ENCODE results near the gene MTHFD1L. TPM values are rescaled to one million over a fixed set of nuclear protein-coding genes. Genes with fewer than 3 reads are reported as not detected.
"Not testable (repeated sequence)": the region's sequence is repeated elsewhere in the genome, so short reads cannot be mapped to it uniquely, and the experiment has no call there.

The MTHFD1L gene
- polyA plus RNA-seq, 2 of the 4 experiments (the other 2 are of a cell fraction) = 27.2 to 63.2 TPM

DNA sequence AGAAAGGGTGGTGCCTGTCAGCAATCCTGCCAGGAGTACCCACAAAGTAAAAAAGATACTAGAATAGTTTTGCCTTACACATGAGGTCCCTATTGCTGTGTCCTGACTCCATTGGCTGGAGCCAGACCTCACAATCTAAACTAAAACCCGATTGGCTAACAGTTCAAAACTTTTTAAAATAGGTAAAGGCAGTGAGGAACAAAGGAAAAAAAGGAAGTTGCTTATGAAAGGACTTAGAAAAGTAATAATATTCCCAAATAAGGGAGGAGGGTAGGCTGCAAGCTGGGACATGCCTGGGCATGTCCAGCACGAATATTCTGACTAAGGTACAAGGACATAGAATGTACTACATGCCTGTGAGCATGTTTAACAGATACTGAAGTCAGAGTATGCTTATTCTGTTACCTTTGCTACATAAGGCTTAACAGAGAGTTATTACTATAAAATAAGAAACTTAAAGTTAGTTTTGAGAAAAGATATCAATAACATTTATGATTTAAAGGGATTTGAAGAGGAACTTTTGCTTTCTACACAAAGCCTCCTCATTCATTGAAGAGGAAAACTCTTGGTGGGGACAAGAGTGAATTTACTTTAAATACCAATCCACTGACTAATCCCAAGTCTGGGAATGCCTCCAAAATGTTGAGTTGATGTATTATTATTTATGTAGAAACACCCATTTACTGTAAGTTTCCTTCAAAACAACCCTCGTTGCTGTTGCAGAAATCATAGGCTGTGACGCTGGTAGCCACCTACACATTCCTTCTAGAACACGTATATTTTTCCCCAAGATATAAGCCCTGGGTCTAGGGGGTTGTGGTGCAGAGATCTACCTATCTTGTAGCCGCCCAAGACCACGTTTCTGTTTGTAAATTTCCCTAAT, 8.2 kb upstream of the MTHFD1L start:
- peaks cover 4% of the 10 kb centered on the region; the same call in 1 of the 3 replicates for H3K9me3 ChIP-seq
- 5% methylated on average over 7 of the region's 7 CpGs for WGBS (ENCODE audit: missing lambda C conversion rate)
- H3K4me2 ChIP-seq = peak overlapping the region; percentile 77
- H3K4me1 ChIP-seq = peaks cover 25% of the 10 kb centered on the region
- H3K4me3 ChIP-seq = no peak overlapping the region
- peak; percentile 100 for TF ChIP-seq TP53 (CRISPR knock-in tag; IDR thresholded peaks at IDR 0.05)
- TF ChIP-seq, protein P1, sequence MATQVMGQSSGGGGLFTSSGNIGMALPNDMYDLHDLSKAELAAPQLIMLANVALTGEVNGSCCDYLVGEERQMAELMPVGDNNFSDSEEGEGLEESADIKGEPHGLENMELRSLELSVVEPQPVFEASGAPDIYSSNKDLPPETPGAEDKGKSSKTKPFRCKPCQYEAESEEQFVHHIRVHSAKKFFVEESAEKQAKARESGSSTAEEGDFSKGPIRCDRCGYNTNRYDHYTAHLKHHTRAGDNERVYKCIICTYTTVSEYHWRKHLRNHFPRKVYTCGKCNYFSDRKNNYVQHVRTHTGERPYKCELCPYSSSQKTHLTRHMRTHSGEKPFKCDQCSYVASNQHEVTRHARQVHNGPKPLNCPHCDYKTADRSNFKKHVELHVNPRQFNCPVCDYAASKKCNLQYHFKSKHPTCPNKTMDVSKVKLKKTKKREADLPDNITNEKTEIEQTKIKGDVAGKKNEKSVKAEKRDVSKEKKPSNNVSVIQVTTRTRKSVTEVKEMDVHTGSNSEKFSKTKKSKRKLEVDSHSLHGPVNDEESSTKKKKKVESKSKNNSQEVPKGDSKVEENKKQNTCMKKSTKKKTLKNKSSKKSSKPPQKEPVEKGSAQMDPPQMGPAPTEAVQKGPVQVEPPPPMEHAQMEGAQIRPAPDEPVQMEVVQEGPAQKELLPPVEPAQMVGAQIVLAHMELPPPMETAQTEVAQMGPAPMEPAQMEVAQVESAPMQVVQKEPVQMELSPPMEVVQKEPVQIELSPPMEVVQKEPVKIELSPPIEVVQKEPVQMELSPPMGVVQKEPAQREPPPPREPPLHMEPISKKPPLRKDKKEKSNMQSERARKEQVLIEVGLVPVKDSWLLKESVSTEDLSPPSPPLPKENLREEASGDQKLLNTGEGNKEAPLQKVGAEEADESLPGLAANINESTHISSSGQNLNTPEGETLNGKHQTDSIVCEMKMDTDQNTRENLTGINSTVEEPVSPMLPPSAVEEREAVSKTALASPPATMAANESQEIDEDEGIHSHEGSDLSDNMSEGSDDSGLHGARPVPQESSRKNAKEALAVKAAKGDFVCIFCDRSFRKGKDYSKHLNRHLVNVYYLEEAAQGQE (IDR thresholded peaks at IDR 0.05) = no peak
- TF ChIP-seq GATA3 (IDR thresholded peaks at IDR 0.05; ENCODE audit: borderline replicate concordance) = peak; percentile 38; the same call in 1 of the 2 replicates
- peak in 1 of 2 experiments; percentile 69; a peak in 2 of 4 replicates for TF ChIP-seq CEBPB (IDR thresholded peaks at IDR 0.05)
- TF ChIP-seq RFX5 (IDR thresholded peaks at IDR 0.05) = no peak
- peak; percentile 35; the same call in 1 of the 2 replicates for TF ChIP-seq JUNB (IDR thresholded peaks at IDR 0.05)
- TF ChIP-seq, protein P2, sequence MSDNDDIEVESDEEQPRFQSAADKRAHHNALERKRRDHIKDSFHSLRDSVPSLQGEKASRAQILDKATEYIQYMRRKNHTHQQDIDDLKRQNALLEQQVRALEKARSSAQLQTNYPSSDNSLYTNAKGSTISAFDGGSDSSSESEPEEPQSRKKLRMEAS (IDR thresholded peaks at IDR 0.05) = peak; percentile 22; the same call in 1 of the 2 replicates
- no peak for TF ChIP-seq TFCP2L1 (CRISPR knock-in tag; IDR thresholded peaks at IDR 0.05)
- no peak for TF ChIP-seq CHD2 (IDR thresholded peaks at IDR 0.05; ENCODE audit: low read length, partially characterized antibody)
- TF ChIP-seq MYC (IDR thresholded peaks at IDR 0.05; ENCODE audit: borderline replicate concordance, low read length) = no peak
- peak in 1 of 2 experiments; percentile 42; a peak in 2 of 5 replicates for TF ChIP-seq EP300 (IDR thresholded peaks at IDR 0.05)
- TF ChIP-seq FOSL2 (IDR thresholded peaks at IDR 0.05) = peak; percentile 11; the same call in 1 of the 2 replicates
- peak; percentile 61 for TF ChIP-seq FOSL2 (CRISPR knock-in tag; IDR thresholded peaks at IDR 0.05)
- peak in 1 of 2 experiments; percentile 50; a peak in 2 of 5 replicates for TF ChIP-seq JUN (IDR thresholded peaks at IDR 0.05)
- TF ChIP-seq RAD21 (conservative IDR thresholded peaks at IDR 0.05 in 1 of 2, IDR thresholded peaks at IDR 0.05 in 1 of 2) = no peak
- H3K27ac ChIP-seq = peak overlapping the region; percentile 92 to 98
- POLR2A ChIA-PET = no interaction called here
- CTCF ChIA-PET = interaction anchor here (0.7 to 1.9 kb wide), 4 partner anchors 8 to 841 kb away, joined by 3 to 8 read pairs (median 6); partner anchors contain the start of gene MTHFD1L
- peak; percentile 46 to 90 for DNase-seq (ENCODE audit: low read depth in 1 of 2, low spot score in 1 of 2)
- FAIRE-seq = no peak
- ATAC-seq = peak; percentile 87 to 94

DNA sequence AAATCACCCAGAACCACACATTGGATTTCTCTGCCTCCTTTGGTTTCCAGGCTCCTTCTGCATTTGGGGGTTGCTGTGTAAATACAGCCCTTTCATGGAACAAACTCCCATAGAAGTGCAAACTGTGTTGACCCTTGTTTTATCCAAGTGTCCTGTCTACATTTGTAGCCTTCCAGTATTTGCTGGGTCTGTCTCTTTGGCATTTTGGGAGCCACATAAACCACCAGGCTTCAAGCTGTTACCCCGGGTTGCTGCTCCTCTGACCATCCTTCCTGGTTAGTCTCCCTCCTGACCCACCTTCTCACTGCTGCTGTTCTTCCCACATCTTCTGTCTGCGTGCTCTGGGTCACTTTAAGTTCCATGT, 7.6 kb upstream of the MTHFD1L start:
- ChIA-PET CTCF (interaction anchor here (0.7 to 1.9 kb wide), 4 partner anchors 11 to 44 kb away, joined by 3 to 8 read pairs (median 4); no protein-coding TSS in a partner anchor), POLR2A (no interaction called here)
- 70% methylated on average over 2 of the region's 2 CpGs for WGBS (ENCODE audit: missing lambda C conversion rate)
- Histone ChIP-seq H3K27ac (peak overlapping the region; percentile 92 to 98), H3K4me2 (peak overlapping the region; percentile 77), H3K4me1 (peaks cover 25% of the 10 kb centered on the region), H3K4me3 (no peak overlapping the region), H3K9me3 (peaks cover 4% of the 10 kb centered on the region; the same call in 1 of the 3 replicates)
- no peak for FAIRE-seq
- peak in 1 of 2 experiments; percentile 24 for DNase-seq (ENCODE audit: low read depth in 1 of 2, low spot score in 1 of 2)
- TF ChIP-seq CBX8 (IDR thresholded peaks at IDR 0.05) (no peak), PHF8 (IDR thresholded peaks at IDR 0.05; ENCODE audit: borderline replicate concordance, low read depth) (no peak), MAFK (IDR thresholded peaks at IDR 0.05; ENCODE audit: partially characterized antibody) (no peak), KDM1A (IDR thresholded peaks at IDR 0.05; ENCODE audit: low read depth) (no peak), RFX5 (IDR thresholded peaks at IDR 0.05) (no peak), HOXA7 (CRISPR knock-in tag; IDR thresholded peaks at IDR 0.05) (no peak), EHF (CRISPR knock-in tag; IDR thresholded peaks at IDR 0.05) (no peak)
- TF ChIP-seq, protein P3, sequence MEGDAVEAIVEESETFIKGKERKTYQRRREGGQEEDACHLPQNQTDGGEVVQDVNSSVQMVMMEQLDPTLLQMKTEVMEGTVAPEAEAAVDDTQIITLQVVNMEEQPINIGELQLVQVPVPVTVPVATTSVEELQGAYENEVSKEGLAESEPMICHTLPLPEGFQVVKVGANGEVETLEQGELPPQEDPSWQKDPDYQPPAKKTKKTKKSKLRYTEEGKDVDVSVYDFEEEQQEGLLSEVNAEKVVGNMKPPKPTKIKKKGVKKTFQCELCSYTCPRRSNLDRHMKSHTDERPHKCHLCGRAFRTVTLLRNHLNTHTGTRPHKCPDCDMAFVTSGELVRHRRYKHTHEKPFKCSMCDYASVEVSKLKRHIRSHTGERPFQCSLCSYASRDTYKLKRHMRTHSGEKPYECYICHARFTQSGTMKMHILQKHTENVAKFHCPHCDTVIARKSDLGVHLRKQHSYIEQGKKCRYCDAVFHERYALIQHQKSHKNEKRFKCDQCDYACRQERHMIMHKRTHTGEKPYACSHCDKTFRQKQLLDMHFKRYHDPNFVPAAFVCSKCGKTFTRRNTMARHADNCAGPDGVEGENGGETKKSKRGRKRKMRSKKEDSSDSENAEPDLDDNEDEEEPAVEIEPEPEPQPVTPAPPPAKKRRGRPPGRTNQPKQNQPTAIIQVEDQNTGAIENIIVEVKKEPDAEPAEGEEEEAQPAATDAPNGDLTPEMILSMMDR (IDR thresholded peaks at IDR 0.05) = no peak
- peak; percentile 60 to 63; a peak in 5 of 6 replicates for ATAC-seq

DNA sequence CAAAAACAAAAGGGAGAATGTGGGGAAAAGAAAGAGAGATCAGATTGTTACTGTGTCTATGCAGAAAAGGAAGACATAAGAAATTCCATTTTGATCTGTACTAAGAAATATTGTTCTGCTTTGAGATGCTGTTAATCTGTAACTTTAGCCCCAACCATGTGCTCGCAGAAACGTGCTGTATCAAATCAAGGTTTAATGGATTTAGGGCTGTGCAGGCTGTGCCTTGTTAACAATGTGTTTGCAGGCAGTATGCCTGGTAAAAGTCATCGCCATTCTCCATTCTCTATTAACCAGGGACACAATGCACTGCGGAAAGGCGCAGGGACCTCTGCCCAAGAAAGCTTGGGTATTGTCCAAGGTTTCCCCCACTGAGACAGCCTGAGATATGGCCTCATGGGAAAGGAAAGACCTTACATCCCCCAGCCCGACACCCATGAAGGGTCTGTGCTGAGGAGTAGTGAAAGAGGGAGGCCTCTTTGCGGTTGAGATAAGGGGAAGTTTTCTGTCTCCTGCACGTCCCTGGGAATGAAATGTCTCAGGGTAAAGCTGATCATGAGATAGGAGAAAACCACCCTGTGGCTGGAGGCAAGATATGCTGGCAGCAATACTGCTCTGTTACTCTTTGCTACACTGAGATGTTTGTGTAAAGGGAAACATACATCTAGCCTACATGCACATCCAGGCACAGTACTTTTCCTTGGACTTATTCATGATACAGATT, 3.9 kb upstream of the MTHFD1L start:
- H3K4me2 ChIP-seq; POLR2A ChIA-PET; H3K9me3 ChIP-seq; ATAC-seq; H3K4me3 ChIP-seq; DNase-seq (ENCODE audit: low read depth in 1 of 2, low spot score in 1 of 2); FAIRE-seq: not testable (repeated sequence)
- Histone ChIP-seq H3K4me1 (peaks cover 24% of the 10 kb centered on the region), H3K27ac (peak overlapping the region in 1 of 2 experiments; percentile 51; a peak in 2 of 6 replicates)
- 81% methylated on average over 6 of the region's 8 CpGs for WGBS (ENCODE audit: missing lambda C conversion rate)
- CTCF ChIA-PET = interaction anchor here (2.2 kb wide), 1 partner anchor 46 kb away, joined by 5 read pairs; no protein-coding TSS in a partner anchor
